ENCODE results near the gene LCT. TPM values are rescaled to one million over a fixed set of nuclear protein-coding genes. Genes with fewer than 3 reads are reported as not detected.

The LCT gene
- total and polyA plus RNA-seq, 8 donors: 0.07 to 0.24 (median 0.15) TPM

- Histone ChIP-seq H3K27me3 (no peaks in the 10 kb centered on the region), H3K4me1 (peaks cover 4 to 12% of the 10 kb centered on the region in 2 donors), H3K27ac (no peak overlapping the region), H3K4me3 (no peak overlapping the region), H3K9me3 (no peaks in the 10 kb centered on the region), H3K36me3 (peaks cover 0 to 78% of the 10 kb centered on the region in 2 donors)
- ATAC-seq (no peak), DNase-seq (no peak)
- no peak for TF ChIP-seq CTCF (IDR thresholded peaks at IDR 0.05)
- intact Hi-C loops (cut with DNase I): no loop called here
Observed at GRCh38 chr2:135845257-135845656, 8.3 kb upstream of the LCT start.

DNA sequence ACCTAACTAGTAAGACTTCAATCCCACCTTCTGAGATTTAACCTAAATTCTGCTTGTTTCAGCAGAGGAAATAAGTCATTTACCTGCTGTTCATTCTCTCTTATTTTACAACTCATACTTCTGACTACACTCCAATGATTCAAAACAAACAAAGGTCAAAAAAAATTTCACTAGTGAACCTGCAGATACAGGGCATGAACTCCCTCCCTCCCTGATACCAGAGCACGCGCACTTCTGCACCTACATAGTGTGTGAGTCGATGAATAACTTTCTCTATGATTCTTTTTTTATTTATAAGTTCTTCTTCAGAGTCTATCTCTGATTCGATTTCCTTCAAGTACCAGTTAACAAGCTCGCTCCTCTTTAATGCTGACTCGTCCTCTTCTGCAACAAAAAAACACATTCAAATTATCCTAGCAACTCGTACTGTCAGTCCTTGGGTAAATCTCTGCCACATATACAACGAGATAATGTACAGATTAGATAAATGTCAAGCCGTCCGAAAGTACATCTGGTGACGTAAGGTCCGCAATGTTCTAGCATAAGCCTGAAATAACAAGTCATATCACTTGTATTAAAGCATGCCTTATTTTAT lies 7.4 kb upstream of the LCT start:
- H3K27ac ChIP-seq: no peak overlapping the region
- peak; percentile 29 for ATAC-seq
- TF ChIP-seq CTCF (IDR thresholded peaks at IDR 0.05): no peak

GRCh38 chr2:135843671-135844070 lies 6.7 kb upstream of the LCT start:
- H3K27ac ChIP-seq: no peak overlapping the region
- ATAC-seq: no peak
- H3K4me1 ChIP-seq: peaks cover 4 to 15% of the 10 kb centered on the region in 2 donors

More for the DNA sequence above, 7.4 kb upstream of the LCT start:
- Histone ChIP-seq H3K4me3 (no peak overlapping the region), H3K36me3 (peaks cover 0 to 74% of the 10 kb centered on the region in 2 donors), H3K27me3 (no peaks in the 10 kb centered on the region), H3K9me3 (no peaks in the 10 kb centered on the region), H3K4me1 (peaks cover 4 to 15% of the 10 kb centered on the region in 2 donors)
- DNase-seq: no peak
- intact Hi-C loops (cut with DNase I): no loop called here

DNA sequence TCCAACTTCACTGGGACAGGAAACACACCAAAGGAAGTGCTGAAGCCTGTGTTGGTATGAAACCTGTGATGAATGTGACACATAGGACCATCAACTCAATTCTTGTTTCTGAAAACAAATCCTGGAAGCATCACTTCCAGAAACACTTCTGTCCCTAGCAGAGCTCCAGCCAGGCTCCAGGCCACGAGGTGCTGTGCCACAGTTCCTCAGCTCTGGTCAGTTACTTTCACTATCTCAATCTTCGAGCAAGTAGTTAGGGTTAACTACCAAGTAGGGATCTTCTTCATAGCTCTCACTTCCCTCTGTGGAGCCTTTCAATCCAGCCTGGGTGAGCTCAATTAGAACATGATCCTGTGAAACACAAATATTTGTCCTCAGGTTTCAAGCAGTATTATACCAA lies 3.6 kb upstream of the LCT start:
- Histone ChIP-seq H3K4me3 (no peak overlapping the region), H3K9me3 (no peaks in the 10 kb centered on the region), H3K27ac (peak overlapping the region in 1 of 2 donors; percentile 53), H3K36me3 (peaks cover 0 to 40% of the 10 kb centered on the region in 2 donors), H3K4me1 (peaks cover 4 to 15% of the 10 kb centered on the region in 2 donors), H3K27me3 (no peaks in the 10 kb centered on the region)
- ATAC-seq (peak; percentile 60), DNase-seq (no peak)
- no peak for TF ChIP-seq CTCF (IDR thresholded peaks at IDR 0.05)
- intact Hi-C loops (cut with DNase I): no loop called here

More at GRCh38 chr2:135843671-135844070, 6.7 kb upstream of the LCT start:
- no peaks in the 10 kb centered on the region for H3K27me3 ChIP-seq
- H3K4me3 ChIP-seq: no peak overlapping the region
- intact Hi-C loops (cut with DNase I): no loop called here
- no peak for TF ChIP-seq CTCF (IDR thresholded peaks at IDR 0.05)
- peaks cover 0 to 69% of the 10 kb centered on the region in 2 donors for H3K36me3 ChIP-seq
- DNase-seq: no peak
- H3K9me3 ChIP-seq: no peaks in the 10 kb centered on the region

GRCh38 chr2:135839713-135840112 lies 2.7 kb upstream of the LCT start:
- no peaks in the 10 kb centered on the region for H3K9me3 ChIP-seq
- peaks cover 4 to 15% of the 10 kb centered on the region in 2 donors for H3K4me1 ChIP-seq
- no peak overlapping the region for H3K27ac ChIP-seq
- no peak for TF ChIP-seq CTCF (IDR thresholded peaks at IDR 0.05)
- H3K4me3 ChIP-seq: no peak overlapping the region
- no peaks in the 10 kb centered on the region for H3K27me3 ChIP-seq
- ATAC-seq (no peak), DNase-seq (no peak)
- intact Hi-C loops (cut with DNase I): no loop called here
- peaks cover 0 to 31% of the 10 kb centered on the region in 2 donors for H3K36me3 ChIP-seq

All from left lung (tissue), 10 donors.